ENCODE data around the gene GHRL.
"Not testable (repeated sequence)": the region's sequence is repeated elsewhere in the genome, so short reads cannot be mapped to it uniquely, and the experiment has no call there.

The GHRL gene

GRCh38 chr3:10272476-10272875 is 20.3 kb downstream of the GHRL start:
- DNase-seq: not testable (repeated sequence)

GRCh38 chr3:10269443-10269842 is 23.3 kb downstream of the GHRL start:
- DNase-seq: no peak

- no peak for DNase-seq
These were observed 23.8 kb downstream of the GHRL start for GRCh38 chr3:10268930-10269329.

GRCh38 chr3:10268116-10268515 is 24.6 kb downstream of the GHRL start:
- no peak for DNase-seq

GRCh38 chr3:10266936-10267335 is 25.8 kb downstream of the GHRL start:
- not testable (repeated sequence) for DNase-seq

GRCh38 chr3:10265833-10266232 is 26.9 kb downstream of the GHRL start:
- DNase-seq: no peak

GRCh38 chr3:10263646-10264363 is 28.9 kb downstream of the GHRL start:
- peak; percentile 71 for DNase-seq

GRCh38 chr3:10262027-10262426 is 30.7 kb downstream of the GHRL start:
- no peak for DNase-seq

- DNase-seq: no peak
These were observed 32.5 kb downstream of the GHRL start for GRCh38 chr3:10260211-10260701.

- DNase-seq: no peak
These were observed 32.9 kb downstream of the GHRL start for GRCh38 chr3:10259798-10260197.

GRCh38 chr3:10259036-10259435 is 33.7 kb downstream of the GHRL start:
- DNase-seq: no peak

- DNase-seq: no peak
These were observed 36.9 kb downstream of the GHRL start for GRCh38 chr3:10255835-10256234.

GRCh38 chr3:10253731-10254130 is 39.0 kb downstream of the GHRL start:
- DNase-seq: no peak

- no peak for DNase-seq
These were observed 41.7 kb downstream of the GHRL start for GRCh38 chr3:10251006-10251405.

- DNase-seq: peak; percentile 24
These were observed 42.9 kb downstream of the GHRL start for GRCh38 chr3:10249833-10250232.

- DNase-seq: peak; percentile 50
These were observed 43.6 kb downstream of the GHRL start for GRCh38 chr3:10248984-10249748.

- peak; percentile 95 for DNase-seq
These were observed 44.4 kb downstream of the GHRL start, which contains the start of gene TATDN2 for GRCh38 chr3:10248184-10248983. Gene TATDN2 (plus strand): TSS chr3:10248459. CDS start chr3:10249201, 742 bp downstream.

GRCh38 chr3:10247679-10248183 is 45.0 kb downstream of the GHRL start:
- DNase-seq: no peak

GRCh38 chr3:10245081-10245712 is 47.5 kb downstream of the GHRL start:
- no peak for DNase-seq

GRCh38 chr3:10244009-10244408 is 48.7 kb downstream of the GHRL start:
- DNase-seq: no peak

- DNase-seq: peak; percentile 80
These were observed 50.3 kb downstream of the GHRL start for GRCh38 chr3:10242182-10243065.

All from CD4-positive, alpha-beta T cell treated with Interleukin-4 for 4 hours (primary cell).